Lung (tissue), 16 donors: ENCODE measurements around the gene COG5. TPM values are rescaled to one million over a fixed set of nuclear protein-coding genes. Genes with fewer than 3 reads are reported as not detected.
A peak's percentile ranks its signal among the peaks of the same experiment; 100 is the strongest.

Source experiments
- ATAC-seq: fragments of 200-7000 bp; cut with Tn5 transposase; one replicate; pipeline ENCODE4 v1.9.1; 2020; ENCODE audit warnings: moderate number of reproducible peaks; ENCODE audit not compliant: insufficient read depth, low FRiP score
- DNase-seq, 3 donors: peaks; one replicate each; pipeline ENCODE4 v3.0.0-alpha.2; 2013 to 2017
- H3K27ac ChIP-seq, 2 donors: one replicate each; pipeline ENCODE4 v1.5.1; 2013; ENCODE audit warnings: mild to moderate bottlenecking in 2 of 2, moderate library complexity in 2 of 2, control low read depth in 1 of 2, inconsistent platforms in 1 of 2, low read depth in 1 of 2, low read length in 1 of 2
- H3K27me3 ChIP-seq, 3 donors: one replicate each; pipeline ENCODE4 v1.5.1; 2013; ENCODE audit warnings: low read length in 2 of 3; ENCODE audit not compliant: control insufficient read depth in 3 of 3, insufficient read depth in 3 of 3
- H3K36me3 ChIP-seq, 4 donors: one replicate each; pipeline ENCODE4 v1.5.1; 2013; ENCODE audit warnings: low read length in 4 of 4, mild to moderate bottlenecking in 1 of 4, moderate library complexity in 1 of 4; ENCODE audit not compliant: control insufficient read depth in 4 of 4, insufficient read depth in 4 of 4
- H3K4me1 ChIP-seq, 5 donors: one replicate each; pipeline ENCODE4 v1.5.1; 2013; ENCODE audit warnings: low read length in 5 of 5, mild to moderate bottlenecking in 2 of 5, moderate library complexity in 1 of 5; ENCODE audit not compliant: control insufficient read depth in 5 of 5, insufficient read depth in 5 of 5
- H3K4me3 ChIP-seq: one replicate; pipeline ENCODE4 v1.5.1; 2013; ENCODE audit warnings: mild to moderate bottlenecking, control low read depth, moderate library complexity
- H3K9ac ChIP-seq, 2 donors: one replicate each; pipeline ENCODE4 v1.5.1; 2013; ENCODE audit warnings: low read length in 2 of 2, control low read depth in 1 of 2; ENCODE audit not compliant: insufficient read depth in 1 of 2
- H3K9me3 ChIP-seq, 4 donors: one replicate each; pipeline ENCODE4 v1.5.1; 2013; ENCODE audit warnings: low read length in 3 of 4, mild to moderate bottlenecking in 1 of 4, moderate library complexity in 1 of 4; ENCODE audit not compliant: control insufficient read depth in 4 of 4, insufficient read depth in 3 of 4
- WGBS, 2 donors: extraction: QIAGEN DNeasy Blood & Tissue Kit; methylation state at CpG; one replicate each; pipeline ENCODE4 v1.1.7; 2013; 5-methylcytosine and 5-hydroxymethylcytosine counted together
- long read RNA-seq, 5 donors: transcript quantifications; one replicate each; lab custom pipeline, GENCODE V29; 2026
- polyA plus RNA-seq, 2 donors: library from polyadenylated mRNA; stranded (reverse); fragments of 200-250 nt; gene quantifications; one replicate each; pipeline ENCODE4 v1.2.1, GENCODE V29; 2013
- total RNA-seq, 2 donors: library from RNA; depleted of rRNA in 1 of 2; stranded (reverse); fragments of >200 nt in 1 of 2; gene quantifications; one replicate each; pipeline ENCODE4 v1.2.1, GENCODE V29; 2014 to 2021
- TF ChIP-seq, protein P1 (sequence below): IDR thresholded peaks from 2 replicates; pipeline ENCODE4 v1.5.1; 2012; ENCODE audit warnings: mild to moderate bottlenecking; ENCODE audit errors: control extremely low read depth, extremely low read depth
- donor health status: control.
- donor health status: control.
- donor health status: Bipolar disorder and iron deficiency.
- donor health status: healthy.
- donor health status: DM: yes; HTN: yes; CAD: no.

COG5 gene
- total RNA-seq: 100 to 1,000 TPM in 1 of 2 donors, 10 to 100 TPM in 1; 39.9 to 101 TPM
- polyA plus RNA-seq: 10 to 100 TPM in 1 of 2 donors, 1 to 10 TPM in 1; 5.6 to 14.5 TPM
- long read RNA-seq, donor 1, full-length matches to known transcripts: 6 of 61 reads
- long read RNA-seq, donor 1, partial matches to known transcripts: 27 of 61 reads
- long read RNA-seq, donor 1, other reads (novel, unspliced or antisense): 28 of 61 reads
- long read RNA-seq, donor 2, full-length matches to known transcripts: 2 of 2 reads
- long read RNA-seq, donor 2, partial matches to known transcripts: 0 of 2 reads
- long read RNA-seq, donor 2, other reads (novel, unspliced or antisense): 0 of 2 reads
- long read RNA-seq, donor 3, full-length matches to known transcripts: 4 of 4 reads
- long read RNA-seq, donor 3, partial matches to known transcripts: 0 of 4 reads
- long read RNA-seq, donor 3, other reads (novel, unspliced or antisense): 0 of 4 reads
- long read RNA-seq, donor 4, partial matches to known transcripts: 6 of 6 reads
- long read RNA-seq, donor 4, other reads (novel, unspliced or antisense): 0 of 6 reads
- long read RNA-seq, donor 5, full-length matches to known transcripts: 5 of 32 reads
- long read RNA-seq, donor 5, partial matches to known transcripts: 20 of 32 reads
- long read RNA-seq, donor 5, other reads (novel, unspliced or antisense): 7 of 32 reads

DNA sequence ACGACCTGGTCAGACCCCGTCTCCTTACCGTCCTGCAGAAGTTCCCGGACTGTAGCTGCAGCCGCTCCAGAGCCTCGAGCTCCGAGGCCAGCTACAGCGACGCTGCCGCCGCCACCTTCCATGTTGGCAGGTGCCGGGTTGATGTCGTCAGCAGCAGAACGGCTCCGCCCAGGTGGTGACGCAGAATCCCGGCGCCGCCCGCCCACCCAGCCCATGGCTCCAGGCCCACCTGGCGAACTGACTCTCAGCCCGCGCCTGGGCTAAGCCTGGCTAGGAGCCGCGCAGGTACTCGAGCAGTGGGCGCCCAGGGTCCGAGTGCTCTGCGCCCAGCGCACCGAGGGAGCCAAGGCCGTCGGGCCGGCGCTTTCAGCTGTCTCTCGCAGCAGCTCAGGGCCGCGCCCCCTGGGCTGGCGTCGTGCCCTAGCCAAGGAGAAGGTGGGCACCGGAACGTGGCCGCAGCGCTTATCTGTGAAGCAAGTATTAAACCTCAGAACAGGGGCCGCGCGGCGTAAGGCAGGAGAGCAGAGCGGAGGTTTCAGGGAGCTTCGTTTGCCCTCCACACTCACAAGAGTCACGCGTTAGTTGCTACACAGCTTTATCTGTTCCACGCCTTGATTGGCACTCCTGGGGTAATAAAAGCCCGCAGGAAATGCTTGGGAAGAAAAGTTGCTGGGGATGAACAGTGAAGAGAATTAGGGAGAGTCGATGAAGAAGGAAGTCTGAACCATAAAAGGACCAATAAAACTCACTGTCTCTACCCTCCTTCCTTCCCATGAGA, at the start of gene COG5, which contains the start of gene DUS4L:
Gene COG5, minus strand, starts transcription at position 146 of the 778 bp plus-strand sequence. Its CDS starts 24 bp downstream, at position 122.
Gene DUS4L, plus strand, starts transcription at position 197 of the 778 bp plus-strand sequence. CDS start 3,100 bp downstream, outside the sequence.
- peak; percentile 92 for ATAC-seq
- WGBS, 2 donors: 0% methylated on average over 49 to 55 of the region's 55 CpGs

DNA sequence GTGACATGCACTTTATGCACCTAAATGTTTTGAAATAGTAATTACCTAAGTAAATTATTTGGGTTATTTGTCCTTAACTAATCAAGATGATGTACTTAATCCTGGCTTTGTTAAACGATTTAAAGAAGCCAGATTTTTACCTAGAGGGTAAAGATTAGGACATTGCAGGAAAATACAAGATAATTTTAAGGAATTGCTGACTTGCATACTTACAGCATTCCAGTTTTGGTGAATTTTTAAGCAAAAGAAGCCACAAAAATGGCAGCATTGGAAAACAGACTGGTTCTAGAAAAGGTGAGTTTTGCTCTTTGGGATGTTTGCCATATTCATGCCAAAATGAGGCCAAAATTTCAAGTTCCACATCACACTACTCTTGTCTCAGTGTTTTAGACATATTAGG, 49.7 kb upstream of the COG5 start:
- DNase-seq: no peak
- Histone ChIP-seq H3K9ac (no peak overlapping the region), H3K27ac (no peak overlapping the region), H3K27me3 (no peaks in the 10 kb centered on the region), H3K4me3 (no peak overlapping the region), H3K36me3 (peaks cover 8 to 21% (median 18%) of the 10 kb centered on the region in 4 donors), H3K4me1 (peaks cover 0 to 16% (median 12%) of the 10 kb centered on the region in 5 donors), H3K9me3 (no peaks in the 10 kb centered on the region)
- TF ChIP-seq, protein P1, sequence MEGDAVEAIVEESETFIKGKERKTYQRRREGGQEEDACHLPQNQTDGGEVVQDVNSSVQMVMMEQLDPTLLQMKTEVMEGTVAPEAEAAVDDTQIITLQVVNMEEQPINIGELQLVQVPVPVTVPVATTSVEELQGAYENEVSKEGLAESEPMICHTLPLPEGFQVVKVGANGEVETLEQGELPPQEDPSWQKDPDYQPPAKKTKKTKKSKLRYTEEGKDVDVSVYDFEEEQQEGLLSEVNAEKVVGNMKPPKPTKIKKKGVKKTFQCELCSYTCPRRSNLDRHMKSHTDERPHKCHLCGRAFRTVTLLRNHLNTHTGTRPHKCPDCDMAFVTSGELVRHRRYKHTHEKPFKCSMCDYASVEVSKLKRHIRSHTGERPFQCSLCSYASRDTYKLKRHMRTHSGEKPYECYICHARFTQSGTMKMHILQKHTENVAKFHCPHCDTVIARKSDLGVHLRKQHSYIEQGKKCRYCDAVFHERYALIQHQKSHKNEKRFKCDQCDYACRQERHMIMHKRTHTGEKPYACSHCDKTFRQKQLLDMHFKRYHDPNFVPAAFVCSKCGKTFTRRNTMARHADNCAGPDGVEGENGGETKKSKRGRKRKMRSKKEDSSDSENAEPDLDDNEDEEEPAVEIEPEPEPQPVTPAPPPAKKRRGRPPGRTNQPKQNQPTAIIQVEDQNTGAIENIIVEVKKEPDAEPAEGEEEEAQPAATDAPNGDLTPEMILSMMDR: no peak
- WGBS, 2 donors: 90 to 92% methylated on average over 1 of the region's 1 CpG
- ATAC-seq: no peak

More for the DNA sequence above, at the start of gene COG5, which contains the start of gene DUS4L:
- peaks cover 0 to 6% (median 0%) of the 10 kb centered on the region in 4 donors for H3K36me3 ChIP-seq
- peak; percentile 88 to 90 (median 90) for DNase-seq
- H3K27me3 ChIP-seq: no peaks in the 10 kb centered on the region
- TF ChIP-seq, protein P1: no peak
- peaks cover 0 to 28% (median 0%) of the 10 kb centered on the region in 5 donors for H3K4me1 ChIP-seq
- H3K4me3 ChIP-seq: peak within 1 kb of the TSS; percentile 98
- peak within 1 kb of the TSS; percentile 93 to 99 for H3K27ac ChIP-seq
- H3K9me3 ChIP-seq: no peaks in the 10 kb centered on the region
- peak within 1 kb of the TSS; percentile 86 to 96 for H3K9ac ChIP-seq

DNA sequence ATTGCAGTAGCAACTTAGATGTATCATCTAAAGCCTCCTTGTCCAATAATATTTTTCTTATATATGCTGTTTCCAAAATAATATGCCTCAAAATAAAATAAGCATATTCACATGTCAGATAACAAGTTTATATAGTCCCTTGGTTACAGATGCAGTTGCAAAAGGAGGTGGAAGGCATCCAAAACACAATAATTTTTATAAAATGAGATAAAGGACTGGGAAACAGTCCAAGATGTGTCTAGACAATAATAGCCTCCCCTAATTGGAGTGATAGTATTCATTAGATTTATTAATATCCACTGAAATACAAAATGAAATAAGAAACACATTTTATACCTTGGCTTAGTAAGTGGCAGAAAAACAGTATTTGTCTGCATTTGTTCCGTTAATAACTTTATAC, 46.6 kb upstream of the COG5 start:
- TF ChIP-seq, protein P1: no peak
- DNase-seq (peak in 1 of 3 donors; percentile 88), ATAC-seq (no peak)
- WGBS, 2 donors: 84 to 95% methylated on average over 1 of the region's 1 CpG
- Histone ChIP-seq H3K9me3 (no peaks in the 10 kb centered on the region), H3K4me1 (peaks cover 0 to 16% (median 12%) of the 10 kb centered on the region in 5 donors), H3K27ac (peak overlapping the region in 1 of 2 donors; percentile 33), H3K9ac (no peak overlapping the region), H3K4me3 (no peak overlapping the region), H3K27me3 (no peaks in the 10 kb centered on the region), H3K36me3 (peaks cover 2 to 18% (median 14%) of the 10 kb centered on the region in 4 donors)
